Activated T-helper 9 cell treated with anti-CD3 and anti-CD28 coated beads, Interleukin-2, amount 50 U/mL, for 16 hours (primary cell): ENCODE results near the gene TFEC.
"Not testable (repeated sequence)": the region's sequence is repeated elsewhere in the genome, so short reads cannot be mapped to it uniquely, and the experiment has no call there.

Experiments
- DNase-seq: peaks from one replicate; pipeline ENCODE4 v3.0.0-alpha.2; 2020; ENCODE audit warnings: low read depth

Gene TFEC

DNA sequence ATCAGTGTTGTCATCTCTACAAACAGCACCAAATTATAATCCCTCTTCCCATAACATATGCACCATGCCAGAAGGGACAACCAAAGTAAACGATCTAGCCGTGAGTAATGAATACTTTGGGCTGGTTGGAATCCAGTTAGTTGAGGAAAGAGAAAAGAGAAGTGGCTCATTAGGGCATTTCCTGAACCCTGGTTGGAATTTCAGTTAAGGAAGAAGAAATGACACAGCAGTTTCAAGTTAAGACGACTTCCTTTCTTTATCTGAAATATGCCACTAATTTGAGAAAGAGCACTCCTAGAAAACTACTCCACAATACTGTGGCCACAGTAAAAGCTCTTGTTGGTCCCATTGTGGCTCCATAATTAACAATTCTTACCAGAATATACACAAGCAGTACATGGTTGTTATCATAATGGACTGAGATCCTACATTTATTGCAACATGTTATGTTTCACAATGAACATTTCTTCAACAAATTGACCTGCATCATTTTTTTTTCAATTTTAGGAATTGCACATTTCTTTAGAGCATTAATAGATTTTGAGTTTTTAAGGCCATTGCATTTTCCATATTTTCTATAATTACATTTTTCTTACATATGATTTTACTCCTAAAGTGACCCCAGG is at the start of gene TFEC:
Gene TFEC, minus strand, starts transcription at position 113 of the 626 bp plus-strand sequence. CDS start 46,322 bp downstream, outside the sequence.
- DNase-seq = no peak

DNA sequence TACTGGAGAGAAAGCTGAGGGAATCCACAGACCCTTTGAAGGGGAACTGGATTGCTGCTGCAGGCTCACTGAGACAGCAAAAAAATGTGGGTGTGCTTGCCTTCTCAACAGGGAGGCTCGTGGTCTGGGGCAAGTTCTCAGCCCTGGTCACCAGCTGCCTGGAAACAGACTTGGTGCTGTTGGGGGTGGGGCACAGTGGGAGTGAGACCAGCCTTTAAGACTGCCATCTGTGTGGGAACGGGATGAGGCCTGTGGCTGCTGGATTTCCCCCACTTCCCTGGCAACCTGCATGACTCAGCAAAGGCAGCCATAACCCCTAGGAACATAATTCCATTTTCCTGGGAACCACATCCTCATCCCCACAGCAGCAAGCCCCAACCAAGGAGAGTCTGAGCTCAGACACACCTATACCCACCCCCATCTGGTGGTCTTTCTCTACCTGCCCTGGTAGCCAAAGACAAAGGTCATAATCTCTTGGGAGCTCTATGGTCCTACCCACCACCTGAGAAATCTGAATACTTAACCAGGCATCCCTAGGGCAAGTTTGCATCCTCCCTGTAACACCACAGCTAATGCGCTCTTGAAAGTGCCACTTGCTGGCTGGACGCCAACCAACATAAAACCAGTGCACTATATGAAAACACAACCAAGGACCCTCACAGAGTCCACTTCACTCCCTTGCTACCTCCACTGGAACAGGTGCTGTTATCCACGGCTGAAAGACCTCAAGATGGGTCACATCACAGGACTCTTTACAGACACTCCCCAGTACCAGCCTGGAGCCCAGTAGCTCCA is 45.0 kb upstream of the TFEC start:
- no peak for DNase-seq

- no peak for DNase-seq
These were observed 41.1 kb upstream of the TFEC start for GRCh38 chr7:116071629-116072028.

- no peak for DNase-seq
These were observed 33.6 kb upstream of the TFEC start for GRCh38 chr7:116064179-116064578.

GRCh38 chr7:116062666-116063065 is 32.1 kb upstream of the TFEC start:
- no peak for DNase-seq

- no peak for DNase-seq
These were observed 21.4 kb upstream of the TFEC start for GRCh38 chr7:116052006-116052405.

DNA sequence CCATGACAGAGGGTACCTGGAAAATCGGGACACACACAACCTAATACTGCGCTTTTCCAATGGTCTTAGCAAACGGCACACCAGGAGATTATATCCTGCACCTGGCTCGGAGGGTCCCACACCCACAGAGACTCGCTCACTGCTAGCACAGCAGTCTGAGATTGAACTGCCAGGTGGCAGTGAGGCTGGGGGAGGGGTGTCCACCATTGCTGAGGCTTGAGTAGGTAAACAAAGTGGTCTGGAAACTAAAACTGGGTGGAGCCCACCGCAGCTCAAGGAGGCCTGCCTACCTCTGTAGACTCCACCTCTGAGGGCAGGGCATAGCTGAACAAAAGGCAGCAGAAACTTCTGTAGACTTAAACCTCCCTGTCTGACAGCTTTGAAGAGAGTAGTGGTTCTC is 16.7 kb upstream of the TFEC start:
- DNase-seq = not testable (repeated sequence)

DNA sequence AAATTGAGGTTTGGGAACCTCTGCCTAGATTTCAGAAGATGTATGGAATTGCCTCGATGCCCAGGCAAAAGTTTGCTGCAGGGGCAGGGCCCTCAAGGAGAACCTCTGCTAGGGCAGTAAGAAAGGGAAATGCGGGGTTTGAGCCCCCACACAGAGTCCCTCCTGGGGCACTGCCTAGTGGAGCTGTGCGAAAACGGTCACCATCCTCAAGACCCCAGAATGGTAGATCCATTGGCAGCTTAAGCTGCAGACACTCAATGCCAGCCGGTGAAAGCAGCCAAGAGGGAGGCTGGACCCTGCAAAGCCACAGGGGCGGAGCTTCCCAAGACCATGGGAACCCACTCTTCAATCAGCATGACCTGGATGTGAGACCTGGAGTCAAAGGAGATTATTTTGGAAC is 15.0 kb upstream of the TFEC start:
- DNase-seq = no peak

- DNase-seq = no peak
These were observed 11.1 kb upstream of the TFEC start for GRCh38 chr7:116041615-116042014.

GRCh38 chr7:116037401-116037800 is 6.8 kb upstream of the TFEC start:
- no peak for DNase-seq

DNA sequence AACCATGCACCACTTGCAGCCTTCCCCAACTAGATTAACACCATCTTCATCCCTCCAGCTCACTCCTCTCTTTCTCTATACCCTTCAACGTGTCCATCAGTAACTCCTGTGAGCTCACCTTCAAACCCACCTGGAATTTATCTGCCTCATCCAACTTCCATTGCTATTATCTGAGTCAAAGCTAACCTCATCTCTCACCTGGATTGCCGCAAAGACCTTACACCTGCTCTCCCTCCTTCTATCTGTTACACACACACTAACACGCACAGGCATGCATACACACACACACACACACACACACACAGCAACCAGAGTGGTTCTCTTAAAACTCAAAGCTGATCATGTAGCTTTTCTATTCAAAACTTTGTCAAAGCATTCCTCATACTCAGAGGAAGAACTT is 3.8 kb upstream of the TFEC start:
- no peak for DNase-seq

DNA sequence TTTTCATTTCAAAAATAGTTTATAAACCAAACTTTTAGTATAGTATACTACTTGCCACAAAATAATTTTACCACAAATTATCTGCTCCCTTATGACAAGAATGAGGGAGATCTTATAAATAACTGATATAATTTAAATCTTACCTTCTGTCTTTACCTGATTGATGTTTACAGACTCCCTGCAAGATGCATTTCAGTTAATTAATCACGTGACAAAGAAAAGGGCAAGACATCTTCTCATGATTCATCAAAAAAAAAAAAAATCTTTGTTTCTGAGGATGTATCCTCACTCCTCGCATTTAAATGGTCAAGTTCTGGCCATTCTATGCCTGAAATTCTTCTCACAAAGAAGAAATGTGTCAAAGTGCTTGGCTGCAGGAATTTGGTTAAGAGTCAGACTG is 2.3 kb upstream of the TFEC start:
- no peak for DNase-seq

DNA sequence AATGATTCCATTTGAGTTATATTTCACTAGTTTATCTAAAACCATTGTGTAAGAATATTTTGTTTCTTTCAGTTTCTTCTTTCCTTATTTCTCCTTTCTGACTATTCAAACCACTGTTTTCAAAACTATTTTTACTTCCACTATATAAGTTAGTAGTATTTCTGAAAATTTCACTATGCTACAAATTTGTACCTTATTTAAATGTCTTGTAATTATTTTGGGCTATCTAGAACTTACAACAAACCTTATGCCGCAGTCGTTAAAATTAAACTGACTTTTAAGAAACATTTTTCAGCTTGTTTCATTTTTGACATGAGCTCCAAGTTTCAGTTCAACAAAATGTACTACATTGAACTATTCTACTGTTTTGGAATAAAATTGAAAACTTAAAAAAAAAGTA is 1.8 kb downstream of the TFEC start:
- no peak for DNase-seq

DNA sequence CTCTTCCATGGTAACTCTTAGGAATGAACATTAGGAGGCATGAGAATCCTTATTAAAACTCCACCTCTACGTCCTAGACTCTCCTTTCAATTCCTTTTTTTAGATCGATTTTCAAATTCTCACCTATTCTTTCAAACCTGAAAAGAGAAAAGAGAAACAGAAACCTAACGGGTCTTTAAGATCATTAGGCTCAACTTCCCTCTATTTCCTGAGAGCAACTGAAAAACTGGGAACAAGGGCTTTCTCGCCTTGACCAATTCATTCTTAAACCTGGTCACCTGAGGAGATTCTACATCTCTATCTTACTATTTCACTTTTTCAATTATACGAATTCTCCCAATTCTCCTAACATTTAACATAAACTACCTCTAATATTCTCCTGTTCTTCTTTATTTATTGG is 2.8 kb downstream of the TFEC start:
- no peak for DNase-seq

DNA sequence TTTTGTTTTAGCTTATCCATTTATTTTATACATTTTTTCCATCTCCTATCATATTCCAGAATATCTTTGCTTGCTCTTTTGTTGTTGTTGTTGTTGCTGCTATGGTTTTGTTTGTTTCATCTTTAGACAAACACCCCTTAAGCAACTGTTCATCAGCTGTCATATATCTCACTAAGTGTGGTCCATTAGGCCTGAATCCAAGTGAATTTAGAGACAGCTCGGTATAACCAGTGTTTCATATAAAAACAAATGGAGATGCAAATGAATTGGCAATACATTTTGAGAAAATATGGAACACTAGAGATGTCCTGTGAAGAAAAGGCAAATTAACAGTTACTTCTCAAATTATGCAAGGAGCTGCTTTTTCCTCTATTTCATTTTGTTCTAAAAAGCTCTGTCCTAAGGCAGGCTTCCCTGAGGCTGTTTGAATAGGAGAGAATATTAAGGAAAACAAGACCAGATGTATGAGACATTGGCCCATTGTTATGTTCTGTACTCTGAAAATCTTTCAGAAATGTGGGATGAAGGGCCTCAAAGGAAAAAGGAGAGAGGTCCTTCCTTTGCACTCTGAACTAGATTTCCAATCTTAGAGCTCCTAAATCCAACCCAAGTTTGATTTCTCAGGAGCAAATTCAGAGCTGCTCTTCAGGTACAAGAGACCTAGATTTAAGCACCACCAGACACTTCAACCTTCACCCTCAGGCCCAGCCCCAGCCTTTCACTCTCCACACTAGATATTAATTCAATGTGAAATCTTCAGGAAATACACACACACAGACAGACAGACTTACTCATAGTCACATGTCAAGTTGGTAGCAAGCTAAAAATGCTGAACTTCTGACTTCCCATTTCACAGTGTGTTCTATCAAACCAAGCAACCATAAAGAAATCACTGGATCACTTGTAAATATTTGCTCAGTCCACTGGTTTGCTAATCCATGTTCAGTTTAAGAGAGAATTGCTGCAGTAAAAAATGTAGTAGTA is 5.4 kb downstream of the TFEC start:
- DNase-seq = no peak

- no peak for DNase-seq
These were observed 9.3 kb downstream of the TFEC start for GRCh38 chr7:116021237-116021636.

DNA sequence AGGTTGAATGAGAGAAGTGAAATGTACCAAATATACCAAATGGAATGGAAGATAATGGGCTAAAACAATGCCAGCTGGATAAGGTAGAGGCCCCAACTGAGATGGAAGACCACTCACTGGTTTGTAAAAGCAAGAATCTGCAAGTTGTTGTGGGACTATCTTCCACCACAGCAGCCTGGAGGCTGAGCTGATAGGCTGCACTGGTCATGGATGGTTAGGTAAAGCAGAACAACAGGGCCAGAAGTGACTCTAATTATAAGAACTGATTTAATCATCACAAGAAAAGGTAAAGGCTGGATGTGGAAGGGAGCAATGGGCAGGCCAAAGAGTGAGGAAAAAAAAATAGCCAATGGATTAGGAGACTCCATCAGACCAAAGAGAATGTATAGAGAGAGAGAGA is 11.8 kb downstream of the TFEC start:
- no peak for DNase-seq

DNA sequence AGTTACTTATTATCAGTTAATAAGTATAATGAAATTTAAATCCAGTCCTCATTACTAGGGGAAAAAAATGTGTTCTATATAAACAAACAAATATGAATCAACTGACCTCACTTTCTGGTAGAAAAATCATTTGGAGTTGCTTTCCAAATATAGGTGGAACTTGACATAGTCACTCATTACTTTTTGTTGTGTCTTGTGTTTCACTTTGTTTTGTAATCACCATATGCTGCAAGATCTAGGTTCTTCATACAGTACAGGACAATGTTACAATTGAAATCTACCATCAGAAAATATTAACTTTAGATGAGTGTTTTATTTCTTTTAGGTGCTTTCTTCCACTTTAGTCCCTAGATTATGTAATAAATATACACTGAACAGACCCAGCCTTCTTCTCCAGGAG is 16.9 kb downstream of the TFEC start:
- DNase-seq = no peak

DNA sequence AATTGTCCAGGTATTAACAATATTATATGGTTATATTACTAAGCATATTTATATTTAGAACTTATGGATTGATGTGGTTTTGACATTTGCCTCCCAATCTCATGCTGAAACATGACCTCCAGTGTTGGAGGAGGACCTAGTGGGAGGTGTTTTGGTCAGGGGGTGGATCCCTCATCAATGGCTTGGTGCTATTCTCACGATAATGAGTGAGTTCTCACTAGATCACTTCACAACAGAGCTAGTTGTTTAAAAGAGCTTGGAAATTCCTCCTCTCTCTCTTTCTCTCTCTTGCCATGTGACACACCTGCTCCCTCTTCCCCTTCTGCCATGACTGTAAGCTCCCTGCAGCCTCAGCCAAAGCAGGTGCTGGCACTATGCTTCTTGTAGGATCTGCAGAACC is 19.0 kb downstream of the TFEC start:
- DNase-seq = no peak

DNA sequence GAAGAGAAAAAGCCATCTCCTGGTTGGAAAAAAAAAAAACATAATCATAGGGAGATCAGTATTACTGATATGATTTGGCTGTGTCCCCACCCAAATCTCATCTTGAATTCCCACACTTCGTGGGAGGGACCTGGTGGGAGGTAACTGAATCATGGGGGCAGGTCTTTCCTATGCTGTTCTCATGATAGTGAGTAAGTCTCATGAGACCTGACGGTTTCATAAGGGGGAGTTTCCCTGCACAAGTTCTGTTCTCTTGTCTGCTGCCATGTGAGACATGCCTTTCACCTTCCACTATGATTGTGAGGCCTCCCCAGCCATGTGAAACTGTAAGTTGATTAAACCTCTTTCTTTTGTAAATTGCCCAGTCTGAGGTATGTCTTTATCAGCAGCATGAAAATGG is 25.8 kb downstream of the TFEC start:
- DNase-seq = not testable (repeated sequence)

DNA sequence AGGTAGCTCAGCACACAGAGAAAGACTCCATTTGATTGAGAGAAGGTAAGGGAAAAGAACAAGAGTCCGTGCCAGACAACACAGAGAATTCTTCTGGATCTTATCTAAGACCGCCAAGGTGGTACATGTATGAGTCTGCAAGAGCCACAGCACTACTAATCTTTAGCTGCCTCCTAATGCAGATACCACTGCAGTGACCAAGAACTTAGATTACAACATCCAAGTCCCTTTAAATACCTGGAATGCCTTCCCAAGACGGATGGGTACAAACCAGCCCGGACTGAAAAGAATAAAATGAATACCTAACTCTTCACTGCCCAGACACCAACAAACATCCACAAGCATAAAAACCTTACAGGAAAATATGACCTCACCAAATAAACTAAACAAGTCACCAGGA is 33.3 kb downstream of the TFEC start:
- DNase-seq = no peak

DNA sequence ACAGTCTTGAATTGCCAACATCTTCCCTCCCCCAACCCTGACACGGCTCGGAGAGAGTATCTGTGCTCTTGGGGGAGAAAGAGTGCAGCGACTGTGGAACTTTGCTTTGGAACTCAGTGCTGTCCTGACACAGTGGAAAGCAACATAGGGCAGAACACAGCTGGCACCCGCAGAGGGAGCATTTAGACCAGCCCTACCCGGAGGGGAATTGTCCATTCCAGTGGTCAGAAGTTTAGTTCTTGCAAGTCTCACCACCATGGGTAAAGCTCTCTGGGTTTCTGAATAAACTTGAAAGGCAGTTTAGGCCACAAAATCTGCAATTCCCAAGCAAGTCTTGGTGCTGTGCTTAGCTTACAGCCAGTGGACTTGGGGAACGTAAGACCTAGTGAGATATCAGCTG is 34.9 kb downstream of the TFEC start:
- DNase-seq = no peak

- DNase-seq = no peak
These were observed 42.2 kb downstream of the TFEC start for GRCh38 chr7:115988401-115988800.
